GM12872 (cell line): ENCODE data around the gene CDK18.

ENCODE experiments used
- CTCF ChIP-seq: IDR thresholded peaks from 3 replicates; pipeline ENCODE4 v1.5.1; 2011; ENCODE audit warnings: low read depth, mild to moderate bottlenecking, low read length, moderate library complexity; ENCODE audit not compliant: insufficient read depth

The CDK18 gene

GRCh38 chr1:205510951-205511330 is 6.5 kb downstream of the CDK18 start:
- TF ChIP-seq CTCF: no peak

- no peak for TF ChIP-seq CTCF
Observed at GRCh38 chr1:205512059-205513045, 7.9 kb downstream of the CDK18 start.

GRCh38 chr1:205513774-205514173 is 9.3 kb downstream of the CDK18 start:
- no peak for TF ChIP-seq CTCF

- TF ChIP-seq CTCF: no peak
Observed at GRCh38 chr1:205514211-205515142, 10.0 kb downstream of the CDK18 start.

- no peak for TF ChIP-seq CTCF
Observed at GRCh38 chr1:205515781-205516253, 11.3 kb downstream of the CDK18 start.

- no peak for TF ChIP-seq CTCF
Observed at GRCh38 chr1:205516362-205516761, 11.9 kb downstream of the CDK18 start.

- TF ChIP-seq CTCF: no peak
Observed at GRCh38 chr1:205517288-205517687, 12.8 kb downstream of the CDK18 start.
